HG02981 (cell line): Measurements from ENCODE around the gene MLH1.

Experiments
- ATAC-seq: cut with Tn5 transposase; IDR thresholded peaks from one replicate; pipeline ENCODE4 v1.9.1; 2021; ENCODE audit warnings: mild to moderate bottlenecking, moderate library complexity; ENCODE audit not compliant: unreplicated experiment

The MLH1 gene

DNA sequence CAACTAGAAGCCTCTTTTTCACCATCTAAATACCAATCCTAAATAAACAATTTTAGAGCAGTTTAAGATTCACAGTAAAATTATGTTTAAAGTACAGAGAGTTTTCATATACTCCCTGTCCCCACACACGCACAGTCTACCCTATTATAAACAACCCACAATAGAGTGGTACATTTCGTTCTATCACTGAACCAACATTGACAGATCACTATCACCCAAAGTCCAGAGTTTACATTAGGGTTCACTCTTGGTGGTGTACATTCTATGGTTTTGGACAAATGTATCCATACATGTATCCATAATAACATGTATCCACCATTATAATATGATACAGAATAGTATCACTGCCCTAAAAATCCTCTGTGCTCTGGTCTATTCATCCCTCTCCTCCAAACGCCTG, 89.0 kb downstream of the MLH1 start:
- no peak for ATAC-seq

- ATAC-seq = no peak
Observed at GRCh38 chr3:37086918-37087317, 93.6 kb downstream of the MLH1 start.

DNA sequence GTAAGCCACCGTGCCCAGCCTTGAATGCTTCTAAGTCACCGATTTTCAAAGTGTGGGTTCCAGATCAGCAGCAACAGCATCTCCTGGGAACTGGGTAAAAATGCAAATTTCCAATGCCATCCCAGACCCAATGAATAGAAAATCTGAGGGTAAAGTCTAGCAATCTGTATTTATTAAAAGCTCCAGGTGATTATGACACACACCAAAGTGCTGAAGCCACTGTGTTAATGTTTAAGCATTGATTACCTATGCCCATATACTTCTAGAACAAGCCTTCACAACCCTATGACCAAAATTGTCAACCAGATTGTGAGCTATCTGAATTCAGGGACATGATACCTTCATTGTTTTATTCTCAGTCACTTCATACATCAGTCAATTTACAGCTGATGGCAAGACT, 94.6 kb downstream of the MLH1 start:
- ATAC-seq = no peak

- no peak for ATAC-seq
Observed at GRCh38 chr3:37092484-37092883, 99.2 kb downstream of the MLH1 start.

GRCh38 chr3:37093481-37093880, 100.2 kb downstream of the MLH1 start:
- ATAC-seq = no peak

DNA sequence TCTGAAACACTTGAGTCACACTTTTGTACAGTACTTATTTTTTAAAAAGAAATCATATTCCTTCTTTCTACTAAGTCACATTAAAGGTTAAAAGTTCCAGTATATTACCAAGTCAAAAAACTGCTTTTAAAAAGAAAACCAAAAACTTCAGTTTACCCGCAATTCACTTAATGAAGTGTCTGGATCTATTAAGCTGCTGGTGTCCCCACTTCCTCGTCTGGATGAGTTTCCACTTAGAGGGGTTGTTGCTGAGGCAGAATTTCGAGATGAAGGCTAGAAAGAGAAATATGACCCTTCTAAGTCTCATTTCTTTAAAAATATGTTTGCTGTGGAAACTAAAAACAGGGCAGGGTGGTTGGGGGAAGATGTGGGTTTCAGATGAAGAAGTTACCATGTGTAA, 101.3 kb downstream of the MLH1 start:
- ATAC-seq = no peak

GRCh38 chr3:37096288-37096687, 103.0 kb downstream of the MLH1 start:
- no peak for ATAC-seq

DNA sequence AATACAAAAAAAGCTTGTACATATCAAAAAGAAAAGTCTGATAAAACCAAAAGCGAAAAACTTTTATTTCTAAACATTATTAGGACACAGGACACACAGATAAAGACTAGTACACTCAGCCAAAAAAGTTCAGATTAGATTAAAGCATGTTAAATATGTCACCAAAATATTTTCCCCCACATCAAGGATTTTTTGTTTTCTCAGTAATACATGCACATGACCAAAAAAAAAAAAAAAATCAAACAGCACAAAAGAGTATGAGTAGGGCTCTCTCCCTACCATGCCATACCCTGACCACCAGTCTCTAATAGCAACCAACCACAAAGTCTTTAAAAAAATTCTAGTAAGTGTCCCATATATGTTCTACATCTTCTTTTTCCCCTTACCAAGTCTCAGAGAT, 103.7 kb downstream of the MLH1 start:
- peak; percentile 53 for ATAC-seq

DNA sequence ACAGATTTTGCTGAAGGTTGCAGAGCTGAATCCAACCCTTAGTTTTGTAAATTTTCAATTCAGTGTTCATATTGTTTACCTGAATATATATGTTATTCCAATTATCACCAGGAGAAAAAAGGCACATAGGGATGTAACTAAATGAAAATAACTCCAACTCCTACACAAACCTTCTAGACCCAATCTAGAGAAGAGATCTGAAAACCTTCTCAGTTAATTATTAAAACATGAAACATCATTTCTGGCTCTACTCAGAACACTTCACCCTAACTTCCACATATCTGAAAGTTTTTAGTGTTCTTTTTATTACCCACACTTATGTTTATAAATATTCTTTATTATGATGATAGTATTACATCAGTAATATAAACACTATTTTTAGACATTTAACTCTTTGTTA, 104.5 kb downstream of the MLH1 start:
- no peak for ATAC-seq

GRCh38 chr3:37098884-37099283, 105.6 kb downstream of the MLH1 start:
- no peak for ATAC-seq

DNA sequence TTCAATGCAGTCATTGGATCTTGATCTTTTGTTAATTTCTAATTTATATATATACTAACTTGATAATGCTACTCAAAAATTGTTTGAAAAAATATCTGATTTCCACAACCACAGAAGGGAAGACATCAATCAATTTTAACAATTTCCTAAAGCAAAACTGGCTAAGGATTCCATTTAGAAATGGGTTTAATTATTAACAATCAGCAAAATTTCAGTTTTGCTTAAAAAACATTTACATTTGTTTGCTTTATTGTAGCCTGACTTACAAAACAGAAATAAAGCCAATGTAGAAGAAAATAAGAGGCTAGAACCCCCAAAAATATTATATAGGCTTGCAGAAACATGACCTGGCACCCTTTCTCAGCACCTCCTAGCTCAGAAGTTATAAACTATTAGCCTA, 106.2 kb downstream of the MLH1 start:
- no peak for ATAC-seq

DNA sequence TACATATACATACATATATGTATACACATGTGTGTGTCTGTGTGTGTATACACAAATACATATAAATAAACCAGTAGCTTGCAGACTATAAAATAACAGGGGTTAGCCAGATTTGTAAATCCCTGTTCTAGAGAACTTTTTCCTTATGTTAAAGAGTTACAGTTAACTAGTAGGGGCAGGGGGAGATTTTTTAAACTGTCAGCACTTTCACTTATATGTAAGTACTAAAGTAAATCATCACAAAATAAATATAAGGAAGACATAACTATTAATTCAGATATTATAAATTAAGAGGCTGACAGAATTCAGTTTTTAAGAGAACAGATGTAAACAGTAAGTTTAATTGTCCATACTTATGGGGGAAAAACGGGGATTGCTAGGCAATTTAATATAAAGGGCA, 107.1 kb downstream of the MLH1 start:
- ATAC-seq = no peak
